Activated CD4-positive, alpha-beta memory T cell treated with anti-CD3 and anti-CD28 coated beads, Interleukin-2, amount 10 ng/mL, durations not matched to agents 7 days and 5 days (primary cell): ENCODE data around the gene PSD4. TPM values are rescaled to one million over a fixed set of nuclear protein-coding genes. Genes with fewer than 3 reads are reported as not detected.

Experiments
- CTCF ChIA-PET: fragments of 350-600 bp; sonication (Branson Sonifier 250); formaldehyde crosslinking; loops from one replicate; lab custom pipeline; 2021; ENCODE audit warnings: antibody characterized with exemption, inconsistent platforms; lab: Charles Lee
- POLR2A ChIA-PET: fragments of 350-600 bp; sonication (Branson Sonifier 250); formaldehyde crosslinking; loops from one replicate; lab custom pipeline; 2021; ENCODE audit warnings: antibody characterized with exemption; lab: Charles Lee
- DNase-seq: peaks from one replicate; pipeline ENCODE4 v3.0.0-alpha.2; 2020
- H3K27ac Mint-ChIP-seq: one replicate; pipeline ENCODE4 v1.8.0; 2021; ENCODE audit warnings: mild to moderate bottlenecking, mixed read lengths
- H3K27me3 Mint-ChIP-seq: one replicate; pipeline ENCODE4 v1.8.0; 2021; ENCODE audit warnings: mixed read lengths
- H3K36me3 Mint-ChIP-seq: one replicate; pipeline ENCODE4 v1.8.0; 2021; ENCODE audit warnings: low read depth, mixed read lengths
- H3K4me1 Mint-ChIP-seq: one replicate; pipeline ENCODE4 v1.8.0; 2021; ENCODE audit warnings: mixed read lengths
- H3K4me3 Mint-ChIP-seq: one replicate; pipeline ENCODE4 v1.8.0; 2021; ENCODE audit warnings: mild to moderate bottlenecking, mixed read lengths
- H3K9me3 Mint-ChIP-seq: one replicate; pipeline ENCODE4 v1.8.0; 2021; ENCODE audit warnings: mixed read lengths
- total RNA-seq, 2 experiments: library from RNA; stranded (reverse); gene quantifications; one replicate each; pipeline ENCODE4 v1.2.3, GENCODE V29; 2021

The PSD4 gene
- total RNA-seq, 2 experiments from 2014 or later: 261 to 272 TPM

DNA sequence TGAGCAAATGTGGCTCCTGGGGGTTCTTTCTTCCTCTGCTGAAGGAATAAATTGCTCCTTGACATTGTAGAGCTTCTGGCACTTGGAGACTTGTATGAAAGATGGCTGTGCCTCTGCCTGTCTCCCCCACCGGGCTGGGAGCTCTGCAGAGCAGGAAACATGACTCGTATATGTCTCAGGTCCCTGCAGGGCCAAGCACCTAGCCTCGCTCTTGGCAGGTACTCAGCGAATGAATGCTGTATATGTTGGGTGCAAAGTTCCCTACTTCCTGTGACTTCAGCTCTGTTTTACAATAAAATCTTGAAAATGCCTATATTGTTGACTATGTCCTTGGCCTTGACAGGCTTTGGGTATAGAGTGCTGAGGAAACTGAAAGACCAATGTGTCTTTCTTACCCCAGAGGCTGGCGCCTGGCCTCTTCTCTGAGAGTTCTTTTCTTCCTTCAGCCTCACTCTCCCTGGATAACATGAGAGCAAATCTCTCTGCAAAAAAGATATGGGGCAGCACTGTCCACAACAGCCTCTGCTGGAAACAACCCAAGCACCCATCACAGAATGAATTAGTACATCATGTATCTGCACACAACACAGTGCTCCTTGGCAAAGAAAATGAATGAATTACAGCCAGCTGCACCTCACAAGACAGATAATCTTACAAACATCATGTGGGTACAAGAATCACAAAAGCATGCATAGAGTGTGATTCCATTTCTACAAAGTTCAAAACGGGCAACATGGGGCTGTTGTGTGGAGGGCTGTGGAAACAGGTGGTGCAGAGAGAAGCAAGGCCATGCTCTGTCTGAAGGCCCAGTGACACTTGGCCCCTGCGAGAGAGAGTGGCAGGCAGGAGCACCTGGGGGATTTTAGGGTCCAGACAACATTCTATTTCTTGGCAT is 39.8 kb upstream of the PSD4 start:
- Mint-ChIP-seq H3K4me3 (no peak overlapping the region), H3K27ac (no peak overlapping the region), H3K4me1 (peaks cover 26% of the 10 kb centered on the region), H3K9me3 (no peaks in the 10 kb centered on the region), H3K27me3 (no peaks in the 10 kb centered on the region), H3K36me3 (no peaks in the 10 kb centered on the region)
- ChIA-PET POLR2A (interaction anchor here (1.2 to 1.5 kb wide), 2 partner anchors 41 to 70 kb away, joined by 3 to 7 read pairs; partner anchors contain the start of gene PSD4), CTCF (interaction anchor here (1.0 to 2.8 kb wide), 6 partner anchors 15 to 256 kb away, joined by 4 to 9 read pairs (median 4); no protein-coding TSS in a partner anchor)
- peak; percentile 36 for DNase-seq

DNA sequence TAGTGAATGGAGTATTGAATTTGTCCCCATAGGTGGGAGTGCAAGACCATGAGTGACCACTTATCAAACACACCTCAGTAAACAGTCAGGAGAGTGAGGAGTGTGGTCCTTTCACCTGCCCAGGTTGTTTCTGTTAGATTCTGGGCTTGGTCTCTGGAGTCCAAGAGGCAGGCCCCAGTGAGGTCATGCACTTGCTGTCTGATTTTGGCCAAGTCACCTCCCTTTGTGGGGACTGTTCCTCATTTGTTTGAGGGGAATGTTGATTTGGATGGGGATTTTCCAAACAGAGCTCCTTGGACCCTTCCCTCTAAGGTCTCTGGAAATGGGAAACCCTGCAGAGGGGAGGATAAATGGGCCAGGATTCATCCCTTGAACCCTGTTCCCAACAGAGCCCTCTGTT is 39.1 kb upstream of the PSD4 start:
- Mint-ChIP-seq H3K36me3 (no peaks in the 10 kb centered on the region), H3K4me1 (peaks cover 33% of the 10 kb centered on the region), H3K4me3 (no peak overlapping the region), H3K9me3 (no peaks in the 10 kb centered on the region), H3K27ac (no peak overlapping the region), H3K27me3 (no peaks in the 10 kb centered on the region)
- DNase-seq: no peak
- CTCF ChIA-PET: interaction anchor here (0.8 to 5.6 kb wide), 8 partner anchors 13 to 256 kb away, joined by 3 to 78 read pairs (median 6); no protein-coding TSS in a partner anchor
- POLR2A ChIA-PET: no interaction called here

DNA sequence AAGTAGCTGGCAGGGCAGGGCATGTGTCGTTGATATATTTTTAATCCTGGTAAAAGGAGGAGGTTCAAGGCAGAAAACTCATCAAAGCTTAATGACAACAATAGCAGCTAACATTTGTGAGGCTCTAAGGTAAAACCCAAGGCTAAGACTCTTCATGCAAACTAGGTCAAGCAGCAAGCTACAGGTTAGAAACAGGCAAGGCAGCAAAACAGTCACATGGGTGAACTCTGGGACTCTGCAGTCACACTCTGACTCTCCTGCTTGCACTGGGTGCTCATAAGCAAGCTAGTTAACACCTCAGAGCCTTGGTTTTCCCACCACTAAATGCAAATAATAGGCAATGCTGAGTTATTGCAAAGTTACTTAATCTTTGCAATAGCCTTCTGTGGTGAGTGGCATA is 38.5 kb upstream of the PSD4 start:
- Mint-ChIP-seq H3K4me1 (peaks cover 33% of the 10 kb centered on the region), H3K27me3 (no peaks in the 10 kb centered on the region), H3K4me3 (no peak overlapping the region), H3K36me3 (no peaks in the 10 kb centered on the region), H3K9me3 (no peaks in the 10 kb centered on the region), H3K27ac (no peak overlapping the region)
- DNase-seq: no peak
- CTCF ChIA-PET: interaction anchor here (0.8 to 5.6 kb wide), 9 partner anchors 14 to 255 kb away, joined by 3 to 78 read pairs (median 5); no protein-coding TSS in a partner anchor
- POLR2A ChIA-PET: interaction anchor here (5.0 kb wide), 1 partner anchor 40 kb away, joined by 45 read pairs; the partner anchor contains the start of gene PSD4

- Mint-ChIP-seq H3K4me1 (peaks cover 33% of the 10 kb centered on the region), H3K27ac (no peak overlapping the region), H3K4me3 (no peak overlapping the region), H3K36me3 (no peaks in the 10 kb centered on the region), H3K9me3 (no peaks in the 10 kb centered on the region), H3K27me3 (no peaks in the 10 kb centered on the region)
- peak; percentile 38 for DNase-seq
- POLR2A ChIA-PET: interaction anchor here (0.7 to 5.0 kb wide), 7 partner anchors 31 to 67 kb away, joined by 3 to 45 read pairs (median 3); partner anchors contain the start of gene PSD4
- CTCF ChIA-PET: interaction anchor here (0.6 to 5.6 kb wide), 38 partner anchors 8 to 253 kb away, joined by 3 to 136 read pairs (median 7); partner anchors contain the start of genes IL36RN and PSD4
Measured at GRCh38 chr2:113136828-113137775, 36.7 kb upstream of the PSD4 start.

GRCh38 chr2:113137827-113138226 is 35.9 kb upstream of the PSD4 start:
- H3K36me3 Mint-ChIP-seq: no peaks in the 10 kb centered on the region
- no peak overlapping the region for H3K4me3 Mint-ChIP-seq
- CTCF ChIA-PET: interaction anchor here (0.6 to 5.6 kb wide), 50 partner anchors 9 to 514 kb away, joined by 3 to 136 read pairs (median 5); partner anchors contain the start of genes IL36RN and PSD4
- no peaks in the 10 kb centered on the region for H3K9me3 Mint-ChIP-seq
- no peak for DNase-seq
- POLR2A ChIA-PET: interaction anchor here (0.7 to 5.0 kb wide), 10 partner anchors 19 to 66 kb away, joined by 3 to 45 read pairs (median 4); partner anchors contain the start of gene PSD4
- peaks cover 33% of the 10 kb centered on the region for H3K4me1 Mint-ChIP-seq
- no peak overlapping the region for H3K27ac Mint-ChIP-seq
- no peaks in the 10 kb centered on the region for H3K27me3 Mint-ChIP-seq

DNA sequence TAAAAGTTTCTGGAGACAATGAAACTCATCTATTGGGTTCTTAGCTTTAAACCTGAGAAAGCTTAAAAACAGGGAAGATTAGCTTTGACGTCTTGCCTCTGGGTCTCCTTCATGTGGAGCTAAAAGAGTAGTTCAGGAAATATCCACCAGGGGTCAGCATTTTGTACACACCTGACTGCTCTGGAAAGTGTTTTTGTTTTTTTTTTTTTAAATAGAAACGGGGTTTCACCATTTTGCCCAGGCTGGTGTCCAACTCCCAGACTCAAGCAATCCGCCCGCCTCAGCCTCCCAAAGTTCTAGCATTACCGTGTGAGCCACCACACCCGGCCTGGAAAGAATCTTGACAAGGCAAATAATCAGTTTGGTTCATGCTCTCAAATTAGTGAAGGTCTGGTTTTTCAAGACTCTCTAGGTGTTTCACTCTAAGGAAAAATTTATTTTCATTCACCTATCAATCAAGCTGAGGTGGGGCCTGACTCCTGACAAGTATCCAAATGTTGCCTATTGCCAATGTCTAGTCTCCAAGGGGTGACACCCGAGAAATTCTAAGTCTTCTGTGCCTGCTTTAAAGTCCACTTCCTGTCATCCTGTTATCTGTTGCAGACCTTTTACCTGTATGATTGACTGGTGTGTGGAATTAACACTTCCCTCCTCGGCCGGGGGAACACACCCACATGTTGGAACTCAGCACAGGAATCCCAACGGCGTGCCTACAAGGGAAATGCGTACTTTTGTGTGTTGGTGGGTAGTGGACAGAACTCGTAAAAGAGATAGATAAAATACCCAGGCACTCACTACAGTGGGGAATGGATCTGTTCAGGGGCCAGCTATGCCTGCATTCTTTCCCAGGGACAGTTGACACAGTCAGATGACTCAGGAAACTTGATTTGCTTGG is 35.1 kb upstream of the PSD4 start:
- Mint-ChIP-seq H3K9me3 (no peaks in the 10 kb centered on the region), H3K4me1 (peaks cover 30% of the 10 kb centered on the region), H3K4me3 (peak overlapping the region; percentile 25), H3K27ac (no peak overlapping the region), H3K36me3 (no peaks in the 10 kb centered on the region), H3K27me3 (no peaks in the 10 kb centered on the region)
- ChIA-PET CTCF (interaction anchor here (0.6 to 5.6 kb wide), 52 partner anchors 9 to 514 kb away, joined by 3 to 136 read pairs (median 5); partner anchors contain the start of genes IL36RN and PSD4), POLR2A (interaction anchor here (0.7 to 5.0 kb wide), 10 partner anchors 18 to 65 kb away, joined by 3 to 45 read pairs (median 4); partner anchors contain the start of gene PSD4)
- DNase-seq: peak; percentile 52

- Mint-ChIP-seq H3K36me3 (peaks cover 2% of the 10 kb centered on the region), H3K4me3 (no peak overlapping the region), H3K27ac (no peak overlapping the region), H3K27me3 (peaks cover 20% of the 10 kb centered on the region), H3K4me1 (peaks cover 21% of the 10 kb centered on the region), H3K9me3 (peaks cover 6% of the 10 kb centered on the region)
- DNase-seq: no peak
- CTCF ChIA-PET: interaction anchor here (1.1 to 5.5 kb wide), 5 partner anchors 16 to 76 kb away, joined by 3 to 136 read pairs (median 5); partner anchors contain the start of gene PSD4
- POLR2A ChIA-PET: interaction anchor here (1.3 kb wide), 1 partner anchor 34 kb away, joined by 3 read pairs; no protein-coding TSS in a partner anchor
Measured at GRCh38 chr2:113141451-113141850, 32.3 kb upstream of the PSD4 start.

- POLR2A ChIA-PET: interaction anchor here (1.3 to 1.4 kb wide), 2 partner anchors 14 to 33 kb away, joined by 3 to 4 read pairs; no protein-coding TSS in a partner anchor
- Mint-ChIP-seq H3K9me3 (peaks cover 6% of the 10 kb centered on the region), H3K27me3 (peaks cover 20% of the 10 kb centered on the region), H3K36me3 (peaks cover 2% of the 10 kb centered on the region), H3K27ac (no peak overlapping the region), H3K4me1 (peaks cover 18% of the 10 kb centered on the region), H3K4me3 (no peak overlapping the region)
- DNase-seq: no peak
- CTCF ChIA-PET: interaction anchor here (0.8 to 2.2 kb wide), 6 partner anchors 16 to 247 kb away, joined by 3 to 14 read pairs (median 4); no protein-coding TSS in a partner anchor
Measured at GRCh38 chr2:113142290-113142689, 31.5 kb upstream of the PSD4 start.

DNA sequence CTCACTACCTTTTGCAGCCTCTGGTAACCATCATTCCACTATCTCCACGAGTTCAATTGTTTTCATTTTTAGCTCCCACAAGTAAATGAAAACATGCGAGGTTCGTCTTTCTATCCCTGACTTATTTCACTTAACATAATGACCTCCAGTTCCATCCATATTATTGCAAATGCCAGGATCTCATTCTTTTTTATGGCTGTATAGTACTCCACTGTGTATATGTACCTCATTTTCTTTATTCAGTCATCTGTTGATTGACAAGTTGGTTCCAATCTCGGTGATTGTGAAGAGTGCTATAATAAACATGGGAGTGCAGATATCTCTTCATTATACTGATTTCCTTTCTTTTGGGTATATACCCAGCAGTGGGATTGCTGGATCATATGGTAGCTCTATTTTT is 29.5 kb upstream of the PSD4 start:
- DNase-seq: no peak
- CTCF ChIA-PET: no interaction called here
- H3K4me3 Mint-ChIP-seq: no peak overlapping the region
- H3K36me3 Mint-ChIP-seq: peaks cover 2% of the 10 kb centered on the region
- POLR2A ChIA-PET: interaction anchor here (1.1 to 3.2 kb wide), 4 partner anchors 13 to 53 kb away, joined by 3 to 13 read pairs (median 4); partner anchors contain the start of gene PSD4
- no peak overlapping the region for H3K27ac Mint-ChIP-seq
- peaks cover 4% of the 10 kb centered on the region for H3K4me1 Mint-ChIP-seq
- H3K9me3 Mint-ChIP-seq: peaks cover 6% of the 10 kb centered on the region
- peaks cover 29% of the 10 kb centered on the region for H3K27me3 Mint-ChIP-seq

DNA sequence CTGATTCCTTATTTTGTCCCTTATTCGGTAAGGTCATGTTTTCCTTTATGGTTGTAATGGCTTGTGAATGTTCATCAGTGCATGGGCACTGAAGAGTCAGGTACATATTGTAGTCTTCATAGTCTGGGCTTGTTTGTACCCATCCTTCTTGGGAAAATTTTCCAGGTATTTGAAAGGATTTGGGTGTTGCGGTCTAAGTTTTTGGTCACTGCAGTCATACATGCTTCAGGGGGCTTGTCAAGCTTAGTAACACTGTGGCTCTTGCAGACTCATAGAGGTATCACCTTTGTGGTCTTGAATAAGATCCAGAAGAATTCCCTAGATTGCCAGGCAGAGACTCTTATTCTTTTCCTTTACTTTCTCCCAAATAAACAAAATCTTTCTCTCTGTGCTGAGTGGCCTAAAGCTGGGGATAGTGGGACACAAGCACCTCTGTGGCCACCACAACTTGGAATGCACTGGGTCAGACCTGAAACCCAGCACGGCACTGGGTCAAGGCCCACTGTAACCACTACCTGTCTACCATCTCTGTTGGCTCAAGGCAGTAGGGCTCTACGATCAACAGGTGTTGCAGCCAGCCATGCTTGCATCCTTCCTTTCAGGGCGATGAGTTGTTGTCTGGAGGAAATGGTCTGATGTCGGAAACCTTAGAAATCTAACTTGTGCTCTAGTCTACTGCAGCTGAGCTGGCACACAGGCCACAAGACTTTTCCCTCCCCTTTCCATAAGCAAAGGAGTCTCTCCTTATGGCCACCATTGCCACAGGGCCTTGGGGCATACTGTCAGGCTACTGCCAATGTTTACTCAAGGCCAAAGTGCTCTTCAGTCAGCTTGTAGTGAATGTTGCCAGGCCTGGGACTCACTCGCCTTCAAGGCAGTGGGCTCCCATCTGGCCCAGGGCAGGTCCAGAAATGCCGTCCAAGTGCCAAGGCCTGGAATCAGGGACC is 24.9 kb upstream of the PSD4 start:
- POLR2A ChIA-PET: interaction anchor here (1.0 to 3.1 kb wide), 2 partner anchors 10 to 25 kb away, joined by 4 to 12 read pairs; partner anchors contain the start of gene PSD4

More for the DNA sequence above, 24.9 kb upstream of the PSD4 start:
- no peak overlapping the region for H3K4me3 Mint-ChIP-seq
- DNase-seq: no peak
- CTCF ChIA-PET: interaction anchor here (0.9 to 2.0 kb wide), 3 partner anchors 9 to 25 kb away, joined by 3 to 10 read pairs (median 3); partner anchors contain the start of gene PSD4
- peaks cover 6% of the 10 kb centered on the region for H3K9me3 Mint-ChIP-seq
- H3K27ac Mint-ChIP-seq: no peak overlapping the region
- H3K4me1 Mint-ChIP-seq: no peaks in the 10 kb centered on the region
- H3K36me3 Mint-ChIP-seq: peaks cover 2% of the 10 kb centered on the region
- H3K27me3 Mint-ChIP-seq: peaks cover 32% of the 10 kb centered on the region
